VCaP (cell line): Measurements from ENCODE around the gene IKZF4.

Source experiments
- H3K27ac ChIP-seq: fragments of 450-650 bp; 2 replicates; pipeline ENCODE4 v1.5.1; 2017
- CTCF ChIP-seq: fragments of 450-650 bp; conservative IDR thresholded peaks from 2 replicates; pipeline ENCODE4 v1.5.1; 2017; ENCODE audit warnings: mild to moderate bottlenecking, moderate library complexity

Gene IKZF4

GRCh38 chr12:56018356-56018755 is 2.5 kb upstream of the IKZF4 start:
- no peak for TF ChIP-seq CTCF

GRCh38 chr12:56021889-56022497 is 1.1 kb downstream of the IKZF4 start:
- H3K27ac ChIP-seq, result no peak overlapping the region
- no peak for TF ChIP-seq CTCF

More at GRCh38 chr12:56018356-56018755, 2.5 kb upstream of the IKZF4 start:
- no peak overlapping the region for H3K27ac ChIP-seq

GRCh38 chr12:56028511-56029165 is 7.8 kb downstream of the IKZF4 start:
- H3K27ac ChIP-seq, result peak overlapping the region; percentile 67
- no peak for TF ChIP-seq CTCF

- H3K27ac ChIP-seq, result peak overlapping the region; percentile 67
- TF ChIP-seq CTCF, result no peak
These were observed 8.3 kb downstream of the IKZF4 start for GRCh38 chr12:56029166-56029519.

GRCh38 chr12:56029666-56030293 is 8.9 kb downstream of the IKZF4 start:
- peak; percentile 88 for TF ChIP-seq CTCF
- peak overlapping the region; percentile 67 for H3K27ac ChIP-seq

- no peak overlapping the region for H3K27ac ChIP-seq
- no peak for TF ChIP-seq CTCF
These were observed 11.1 kb downstream of the IKZF4 start for GRCh38 chr12:56031987-56032386.

- H3K27ac ChIP-seq, result no peak overlapping the region
- no peak for TF ChIP-seq CTCF
These were observed 13.9 kb downstream of the IKZF4 start for GRCh38 chr12:56034586-56035332.
